Activated naive CD4-positive, alpha-beta T cell treated with anti-CD3 and anti-CD28 coated beads, Interleukin-2, amount 50 U/mL, for 72 hours (primary cell): ENCODE results near the gene SYNJ2BP. TPM values are rescaled to one million over a fixed set of nuclear protein-coding genes. Genes with fewer than 3 reads are reported as not detected.
"Not testable (repeated sequence)": the region's sequence is repeated elsewhere in the genome, so short reads cannot be mapped to it uniquely, and the experiment has no call there.

Source experiments
- ATAC-seq, 2 donors: fragments of 150-1000 bp; cut with Tn5 transposase; 2 replicates each; pipeline ENCODE4 v1.10.0; 2021; ENCODE audit warnings: mild to moderate bottlenecking in 2 of 2, moderate library complexity in 2 of 2
- DNase-seq, 2 donors: peaks; one replicate each; pipeline ENCODE4 v3.0.0; 2021 to 2022; ENCODE audit warnings: low spot score in 2 of 2
- H3K27ac Mint-ChIP-seq, 2 donors: one replicate each; pipeline ENCODE4 v1.8.0; 2022; ENCODE audit warnings: mild to moderate bottlenecking in 2 of 2, mixed read lengths in 2 of 2
- H3K36me3 Mint-ChIP-seq, 2 donors: one replicate each; pipeline ENCODE4 v1.8.0; 2022; ENCODE audit warnings: mixed read lengths in 2 of 2
- H3K9me3 Mint-ChIP-seq, 2 donors: one replicate each; pipeline ENCODE4 v1.8.0; 2022; ENCODE audit warnings: mixed read lengths in 2 of 2
- total RNA-seq, 2 donors: library from RNA; stranded (reverse); gene quantifications; one replicate each; pipeline ENCODE4 v1.2.3, GENCODE V29; 2022

The SYNJ2BP gene, protein sequence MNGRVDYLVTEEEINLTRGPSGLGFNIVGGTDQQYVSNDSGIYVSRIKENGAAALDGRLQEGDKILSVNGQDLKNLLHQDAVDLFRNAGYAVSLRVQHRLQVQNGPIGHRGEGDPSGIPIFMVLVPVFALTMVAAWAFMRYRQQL
- 1 to 10 TPM; 4.1 to 4.6 TPM for total RNA-seq

DNA sequence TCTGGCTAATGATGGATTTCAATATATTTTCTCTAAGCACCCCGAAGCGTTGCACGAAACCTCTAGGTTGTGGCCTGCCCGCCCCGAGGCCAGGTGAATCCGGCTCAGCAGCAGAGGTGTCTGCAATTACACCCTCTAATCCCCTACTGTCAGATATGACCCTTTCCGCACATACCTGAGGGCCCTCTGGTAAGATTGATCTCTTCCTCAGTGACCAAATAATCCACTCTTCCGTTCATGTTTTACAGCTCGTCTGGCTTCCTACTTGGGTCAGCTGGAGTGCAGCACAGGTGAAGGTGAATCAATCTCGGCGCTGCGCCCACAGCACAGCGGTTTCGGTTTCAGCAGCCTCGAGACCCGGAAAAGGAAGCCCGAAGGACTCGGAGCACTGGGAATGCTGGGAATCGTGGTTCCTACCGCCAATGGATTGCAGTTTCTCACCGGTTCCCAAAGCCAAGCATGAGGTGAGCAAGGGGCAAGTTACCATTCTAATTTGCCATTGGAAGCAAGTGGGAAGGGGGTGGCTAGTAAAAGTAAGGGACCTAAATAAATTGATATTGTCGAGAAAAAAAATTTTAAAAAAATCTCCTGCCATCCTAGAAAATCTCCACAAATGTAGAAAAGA, at the start of gene SYNJ2BP:
Gene SYNJ2BP, minus strand, starts transcription at position 366 of the 625 bp plus-strand sequence. Its CDS starts 127 bp downstream, at position 239.
- Mint-ChIP-seq H3K27ac (peak within 1 kb of the TSS; percentile 63 to 84), H3K36me3 (no peaks in the 10 kb centered on the region), H3K9me3 (no peaks in the 10 kb centered on the region)
- ATAC-seq (peak; percentile 75 to 89), DNase-seq (peak; percentile 29 to 59)

DNA sequence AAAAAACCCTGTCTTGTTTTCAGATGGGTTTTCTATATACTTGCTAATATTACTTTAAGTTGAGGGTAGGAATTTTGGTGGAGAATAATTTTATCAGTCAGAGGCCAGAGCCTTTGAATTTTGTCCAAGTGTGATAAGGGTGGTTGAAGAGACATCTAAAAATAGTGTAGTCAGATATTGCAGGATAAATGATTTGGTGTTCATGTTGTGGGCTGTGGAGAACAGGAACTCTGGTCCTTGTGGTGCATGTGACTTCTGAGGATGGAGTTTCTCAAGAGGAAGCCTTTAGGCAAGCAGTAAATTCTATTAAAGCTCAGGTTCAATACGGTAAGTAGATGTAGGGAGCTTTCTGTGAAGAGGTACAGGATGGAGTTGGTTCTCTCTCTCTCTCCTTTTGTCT, 37.8 kb upstream of the SYNJ2BP start:
- H3K27ac Mint-ChIP-seq, result no peak overlapping the region
- H3K36me3 Mint-ChIP-seq, result no peaks in the 10 kb centered on the region
- ATAC-seq, result no peak
- H3K9me3 Mint-ChIP-seq, result no peaks in the 10 kb centered on the region
- DNase-seq, result no peak

DNA sequence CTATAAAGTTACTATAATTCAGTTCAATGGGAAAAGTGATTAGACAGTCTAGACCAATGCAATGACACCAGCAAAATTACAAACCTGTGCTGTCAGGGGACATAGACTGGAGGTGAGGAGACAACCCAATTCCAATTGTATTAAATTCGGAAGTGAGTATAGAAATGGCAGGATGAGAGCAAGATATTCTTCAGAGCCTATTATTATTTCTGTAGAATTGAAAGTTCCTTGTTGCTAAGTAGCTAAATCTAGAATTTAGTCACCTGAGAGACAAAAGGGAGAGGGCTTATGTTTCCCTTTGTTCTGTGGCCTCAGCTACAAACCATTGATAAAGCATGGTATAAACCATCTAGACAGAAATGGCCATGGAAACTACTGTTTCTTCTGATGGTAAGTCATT, 35.0 kb upstream of the SYNJ2BP start, which contains the start of gene ADAM21:
Gene ADAM21, plus strand, starts transcription at position 301 of the 400 bp plus-strand sequence. CDS start 5,326 bp downstream, outside the sequence.
- no peak within 1 kb of the TSS for H3K27ac Mint-ChIP-seq
- ATAC-seq (no peak), DNase-seq (no peak)
- no peaks in the 10 kb centered on the region for H3K9me3 Mint-ChIP-seq
- H3K36me3 Mint-ChIP-seq, result no peaks in the 10 kb centered on the region

DNA sequence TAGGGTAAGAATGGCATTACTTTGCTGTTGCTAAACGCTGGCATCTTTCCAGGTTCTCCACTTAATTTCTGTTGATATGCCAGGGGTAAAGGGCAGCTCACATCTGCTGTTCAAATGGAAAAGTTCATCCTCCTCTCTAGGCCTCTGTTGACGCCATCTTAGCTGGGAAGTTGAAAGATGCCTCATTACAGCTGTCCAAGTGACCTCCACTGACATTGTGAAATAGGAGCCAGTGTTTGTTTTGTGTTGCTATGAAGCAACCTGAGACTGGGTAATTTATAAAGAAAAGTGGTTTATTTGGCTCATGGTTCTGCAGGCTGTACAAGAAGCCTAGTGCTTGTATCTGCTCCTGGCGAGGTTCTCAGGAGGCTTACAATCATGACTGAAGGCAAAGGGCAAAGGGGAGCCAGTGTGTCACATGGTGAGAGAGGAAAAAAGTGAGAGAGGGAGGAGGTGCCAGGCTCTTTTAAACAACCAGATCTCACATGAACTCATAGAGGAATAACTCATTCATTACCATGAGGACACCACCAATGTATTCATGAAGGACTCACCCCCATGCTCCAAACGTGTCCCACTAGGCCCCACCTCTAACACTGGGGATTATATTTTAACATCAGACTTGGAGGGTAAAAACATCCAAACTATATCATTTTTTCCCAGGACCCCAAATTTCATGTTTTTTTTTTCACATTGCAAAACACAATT, 31.9 kb upstream of the SYNJ2BP start:
- H3K27ac Mint-ChIP-seq, result no peak overlapping the region
- no peak for ATAC-seq
- H3K9me3 Mint-ChIP-seq, result peaks cover under 1 to 6% of the 10 kb centered on the region in 2 donors
- DNase-seq, result no peak
- H3K36me3 Mint-ChIP-seq, result peaks cover 9 to 18% of the 10 kb centered on the region in 2 donors

DNA sequence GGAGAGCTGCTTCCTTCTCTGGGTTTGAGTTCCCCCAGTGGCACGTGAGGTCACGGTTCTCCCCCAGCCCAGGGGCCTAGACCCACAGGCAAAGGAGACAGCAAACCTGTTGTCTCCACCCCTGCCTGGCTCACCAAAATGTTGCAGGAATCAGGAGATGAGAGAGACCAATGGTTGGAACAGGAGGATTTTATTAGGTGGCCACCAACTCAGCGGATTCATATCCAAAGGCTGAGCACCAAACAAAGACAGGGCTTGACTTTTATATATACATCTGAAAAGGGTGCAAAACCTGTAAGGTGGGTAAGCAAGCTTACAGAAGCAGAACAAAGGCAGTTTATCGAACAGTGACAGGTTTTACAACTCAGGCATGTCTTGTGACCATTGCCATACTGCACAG, 25.9 kb upstream of the SYNJ2BP start:
- Mint-ChIP-seq H3K27ac (no peak overlapping the region), H3K9me3 (peaks cover 12 to 33% of the 10 kb centered on the region in 2 donors), H3K36me3 (peaks cover 22 to 41% of the 10 kb centered on the region in 2 donors)
- DNase-seq, result no peak
- ATAC-seq, result no peak

DNA sequence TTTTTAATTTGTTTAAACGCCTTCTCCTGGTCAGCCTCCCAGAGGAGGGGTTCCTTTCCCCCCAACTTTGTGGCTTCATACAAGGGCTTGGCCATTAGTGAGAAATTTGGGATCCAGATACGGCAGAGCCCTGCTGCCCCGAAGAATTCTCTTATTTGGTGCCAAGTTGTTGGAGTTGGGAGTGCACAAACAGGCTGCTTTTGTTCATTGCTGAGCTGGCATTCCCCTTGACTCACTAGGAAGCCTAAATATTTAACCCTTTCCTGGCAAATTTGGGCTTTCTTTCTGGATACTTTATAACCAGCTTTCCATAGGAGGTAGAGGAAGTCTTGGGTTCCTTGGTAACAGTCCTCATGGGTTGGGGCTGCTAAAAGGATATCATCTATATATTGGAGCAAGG, 24.8 kb upstream of the SYNJ2BP start:
- ATAC-seq, result no peak
- H3K36me3 Mint-ChIP-seq, result peaks cover 22 to 45% of the 10 kb centered on the region in 2 donors
- no peak for DNase-seq
- no peak overlapping the region for H3K27ac Mint-ChIP-seq
- H3K9me3 Mint-ChIP-seq, result peaks cover 12 to 33% of the 10 kb centered on the region in 2 donors

DNA sequence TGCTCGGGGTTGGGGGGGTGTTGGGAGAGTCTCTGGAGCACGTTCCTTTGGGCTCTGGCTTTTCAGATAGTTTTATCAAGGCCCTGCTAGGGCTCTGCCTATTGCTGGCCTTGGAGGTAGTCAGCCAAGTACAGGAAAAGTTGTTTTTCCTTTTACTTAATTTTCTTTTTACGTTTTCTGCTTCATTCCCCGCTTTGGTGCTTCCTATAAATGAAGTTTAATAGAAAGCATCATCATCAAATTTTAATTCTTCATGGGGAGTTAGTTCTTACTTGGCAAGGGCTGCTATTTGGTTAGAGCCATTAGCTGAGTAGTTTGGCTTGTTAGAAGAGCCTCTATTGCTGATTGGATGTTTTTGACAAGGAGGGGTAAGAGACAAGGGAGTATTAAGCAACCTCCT, 20.0 kb upstream of the SYNJ2BP start:
- peaks cover 26 to 32% of the 10 kb centered on the region in 2 donors for H3K36me3 Mint-ChIP-seq
- ATAC-seq (no peak), DNase-seq (no peak)
- H3K9me3 Mint-ChIP-seq, result peaks cover 16 to 39% of the 10 kb centered on the region in 2 donors
- H3K27ac Mint-ChIP-seq, result no peak overlapping the region

DNA sequence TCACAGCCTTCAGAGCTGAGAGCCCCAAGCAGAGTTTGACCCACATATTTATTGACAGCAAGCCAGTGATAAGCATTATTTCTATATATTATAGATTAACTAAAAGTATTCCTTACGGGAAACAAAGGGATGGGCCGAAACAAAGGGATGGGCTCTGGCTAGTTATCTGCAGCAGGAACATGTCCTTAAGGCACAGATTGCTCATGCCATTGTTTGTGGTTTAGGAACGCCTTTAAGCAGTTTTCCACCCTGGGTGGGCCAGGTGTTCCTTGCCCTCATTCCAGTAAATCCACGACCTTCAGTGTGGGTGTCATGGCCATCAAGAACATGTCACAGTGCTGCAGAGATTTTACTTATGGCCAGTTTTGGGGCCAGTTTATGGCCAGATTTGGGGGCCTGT, 9.7 kb upstream of the SYNJ2BP start:
- not testable (repeated sequence) for H3K27ac Mint-ChIP-seq, ATAC-seq
- H3K9me3 Mint-ChIP-seq, result peaks cover 11 to 19% of the 10 kb centered on the region in 2 donors

DNA sequence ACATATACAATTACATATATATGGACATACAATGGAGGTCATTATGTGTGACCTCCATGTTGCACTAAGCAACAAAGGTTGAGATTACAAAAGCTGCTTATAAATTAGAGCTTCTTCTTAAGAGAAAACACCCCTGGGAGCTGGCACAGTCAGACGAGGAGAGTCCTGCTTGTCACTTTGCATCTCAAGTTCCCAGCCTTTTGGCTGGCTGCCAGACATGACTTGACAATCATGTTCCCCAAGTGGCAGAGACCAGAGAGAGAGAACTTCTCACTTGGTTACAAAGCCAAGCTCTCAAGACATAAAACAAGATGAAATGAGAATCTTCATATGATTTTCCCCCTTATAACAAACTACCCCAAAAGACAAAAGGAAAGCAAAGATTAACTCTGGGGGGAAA, 8.5 kb upstream of the SYNJ2BP start:
- Mint-ChIP-seq H3K27ac (no peak overlapping the region), H3K9me3 (peaks cover 3 to 11% of the 10 kb centered on the region in 2 donors), H3K36me3 (peaks cover 0 to 4% of the 10 kb centered on the region in 2 donors)
- no peak for DNase-seq
- no peak for ATAC-seq

More for the DNA sequence above, 9.7 kb upstream of the SYNJ2BP start:
- not testable (repeated sequence) for DNase-seq
- H3K36me3 Mint-ChIP-seq, result peaks cover 6 to 14% of the 10 kb centered on the region in 2 donors

DNA sequence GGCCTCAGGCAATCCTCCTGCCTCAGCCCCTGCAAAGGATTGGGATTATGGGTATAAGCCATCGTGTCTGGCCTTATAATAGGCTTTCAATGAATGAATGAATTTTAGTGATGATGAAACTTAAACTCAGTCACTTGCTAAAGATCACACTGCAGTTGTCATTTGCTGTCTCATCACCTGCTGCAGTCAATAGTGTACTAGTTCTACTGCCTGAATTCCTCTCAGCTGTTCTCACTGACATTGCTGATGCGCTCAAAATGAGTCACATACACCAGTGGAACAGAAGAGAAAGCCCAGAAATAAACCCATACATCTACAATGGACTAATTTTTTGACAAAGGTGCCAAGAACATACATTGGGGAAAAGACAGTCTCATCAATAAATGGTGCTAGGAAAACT, 5.6 kb upstream of the SYNJ2BP start:
- Mint-ChIP-seq H3K9me3 (peaks cover 0 to 7% of the 10 kb centered on the region in 2 donors), H3K27ac (no peak overlapping the region), H3K36me3 (no peaks in the 10 kb centered on the region)
- DNase-seq, result no peak
- ATAC-seq, result no peak

DNA sequence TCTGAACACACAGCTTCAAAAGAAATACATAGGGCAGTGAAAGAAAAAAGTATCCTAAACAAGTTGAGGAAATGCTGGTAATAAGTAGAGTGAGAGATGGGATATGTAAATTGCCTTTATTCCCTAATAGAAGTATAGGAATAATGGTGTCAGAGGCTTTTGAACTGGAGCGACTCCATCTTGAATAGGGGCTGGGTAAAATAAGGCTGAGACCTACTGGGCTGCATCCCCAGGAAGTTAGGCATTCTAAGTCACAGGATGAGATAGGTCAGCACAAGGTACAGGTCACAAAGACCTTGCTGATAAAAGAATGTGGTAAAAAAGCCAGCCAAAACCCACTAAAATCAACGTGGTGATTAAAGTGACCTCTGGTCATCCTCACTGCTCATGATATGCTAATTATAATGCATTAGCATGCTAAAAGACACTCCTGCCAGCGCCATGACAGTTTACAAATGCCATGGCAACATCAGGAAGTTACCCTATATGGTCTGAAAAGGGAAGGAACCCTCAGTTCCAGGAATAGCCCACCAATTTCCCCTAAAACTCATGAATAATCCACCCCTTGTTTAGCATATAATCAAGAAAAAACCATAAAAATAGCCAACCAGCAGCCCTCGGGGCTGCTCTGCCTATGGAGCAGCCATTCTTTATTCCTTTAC, 2.5 kb upstream of the SYNJ2BP start:
- H3K36me3 Mint-ChIP-seq, H3K9me3 Mint-ChIP-seq, H3K27ac Mint-ChIP-seq, ATAC-seq, DNase-seq: not testable (repeated sequence)

DNA sequence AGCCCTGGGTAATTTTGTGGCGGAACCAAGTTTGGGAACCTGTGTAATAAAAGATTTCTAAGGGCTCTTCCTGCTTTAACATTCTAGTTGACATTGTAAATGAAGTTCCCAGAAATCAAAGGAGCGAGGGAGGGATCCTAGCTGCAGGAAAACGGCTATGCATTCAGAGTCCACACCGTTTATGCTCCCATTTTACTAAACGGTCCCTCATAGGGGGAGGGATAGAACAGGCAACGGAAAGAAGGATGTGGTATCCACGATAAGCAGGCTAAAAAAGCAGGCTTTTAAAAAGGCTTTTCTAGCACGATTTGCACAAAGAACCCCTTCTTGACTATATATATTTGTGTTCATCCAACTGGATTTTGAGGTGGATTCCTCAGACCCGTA, 559 bp downstream of the SYNJ2BP start:
- H3K36me3 Mint-ChIP-seq, result no peaks in the 10 kb centered on the region
- peak overlapping the region; percentile 60 to 84 for H3K27ac Mint-ChIP-seq
- no peaks in the 10 kb centered on the region for H3K9me3 Mint-ChIP-seq
- ATAC-seq, result peak; percentile 40 to 61
- DNase-seq, result no peak

DNA sequence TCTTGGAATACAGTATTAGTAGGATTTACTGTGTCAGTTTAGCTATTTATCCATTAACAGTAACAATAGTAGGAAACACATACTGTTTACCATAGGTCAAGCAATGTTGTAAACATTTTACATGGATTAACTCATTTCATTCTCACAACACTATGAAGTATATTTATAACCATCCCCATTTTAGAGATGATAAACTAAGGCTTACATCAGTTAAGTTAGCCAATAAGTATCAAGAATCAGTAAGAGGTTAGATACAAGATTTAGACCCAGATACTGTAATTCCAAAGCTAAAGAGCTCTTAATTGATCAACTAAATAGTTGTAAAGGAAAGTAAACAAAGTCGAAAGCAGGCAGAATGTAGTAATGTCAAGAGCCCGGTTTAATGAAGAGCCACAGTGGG, 1.1 kb downstream of the SYNJ2BP start:
- no peak for DNase-seq
- peak overlapping the region; percentile 63 to 84 for H3K27ac Mint-ChIP-seq
- H3K36me3 Mint-ChIP-seq, result no peaks in the 10 kb centered on the region
- no peaks in the 10 kb centered on the region for H3K9me3 Mint-ChIP-seq
- ATAC-seq, result no peak

DNA sequence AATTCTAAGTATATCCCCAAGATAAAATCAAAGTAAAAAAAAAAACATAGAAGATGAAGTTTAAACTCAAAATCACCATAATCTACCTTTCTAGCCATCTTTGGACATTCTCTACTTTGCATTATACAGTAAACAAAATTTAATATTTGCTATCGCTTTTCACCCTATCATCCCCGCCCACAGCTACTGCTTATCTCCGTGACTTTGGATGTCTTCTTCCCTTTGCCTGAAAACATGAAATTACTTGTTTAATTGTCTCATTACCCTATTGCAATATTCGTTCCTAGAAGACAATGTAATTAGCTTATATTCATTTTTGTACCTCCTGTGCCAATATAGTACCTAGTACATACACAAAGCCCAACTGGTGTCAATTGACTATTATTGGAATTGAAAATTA, 9.3 kb downstream of the SYNJ2BP start:
- H3K36me3 Mint-ChIP-seq, result peaks cover 5 to 13% of the 10 kb centered on the region in 2 donors
- DNase-seq, result no peak
- no peak overlapping the region for H3K27ac Mint-ChIP-seq
- no peaks in the 10 kb centered on the region for H3K9me3 Mint-ChIP-seq
- no peak for ATAC-seq

DNA sequence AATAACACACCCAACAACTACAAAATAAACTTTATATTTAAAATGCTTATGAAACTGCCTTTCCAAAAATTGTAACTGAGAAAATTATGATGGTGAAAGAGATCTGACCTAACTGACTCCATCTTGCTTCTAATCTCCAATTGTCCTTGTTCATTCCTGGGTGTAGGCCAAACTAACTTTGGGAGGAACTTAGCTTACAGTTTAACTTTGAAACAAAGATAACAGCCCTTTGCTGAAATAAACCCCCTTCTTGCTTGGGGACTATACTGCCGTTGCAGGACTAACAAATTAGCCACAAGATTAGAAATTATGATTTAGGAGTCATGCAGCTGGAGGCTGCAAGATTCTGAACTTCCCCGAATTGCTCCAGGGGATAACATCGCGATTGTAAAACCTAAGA, 10.7 kb downstream of the SYNJ2BP start:
- not testable (repeated sequence) for DNase-seq, ATAC-seq, H3K9me3 Mint-ChIP-seq, H3K27ac Mint-ChIP-seq
- H3K36me3 Mint-ChIP-seq, result peaks cover 5 to 13% of the 10 kb centered on the region in 2 donors

DNA sequence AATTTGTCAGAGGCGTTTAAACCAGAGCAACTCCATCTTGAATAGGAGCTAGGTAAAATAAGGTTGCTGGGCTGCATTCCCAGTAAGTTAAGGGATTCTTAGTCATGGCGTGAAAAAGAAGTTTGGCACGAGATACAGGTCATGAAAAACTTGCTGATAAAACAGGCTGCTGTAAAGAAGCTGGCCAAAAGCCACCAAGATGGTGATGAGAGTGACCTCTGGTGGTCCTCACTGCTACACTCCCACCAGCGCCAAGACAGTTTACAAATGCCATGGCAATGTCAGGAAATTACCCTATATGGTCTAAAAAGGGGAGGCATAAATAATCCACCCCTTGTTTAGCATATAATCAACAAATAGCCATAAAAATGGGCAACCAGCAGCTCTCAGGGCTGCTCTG, 13.6 kb downstream of the SYNJ2BP start:
- not testable (repeated sequence) for H3K27ac Mint-ChIP-seq, H3K9me3 Mint-ChIP-seq, ATAC-seq, DNase-seq
- H3K36me3 Mint-ChIP-seq, result peaks cover 5 to 13% of the 10 kb centered on the region in 2 donors

DNA sequence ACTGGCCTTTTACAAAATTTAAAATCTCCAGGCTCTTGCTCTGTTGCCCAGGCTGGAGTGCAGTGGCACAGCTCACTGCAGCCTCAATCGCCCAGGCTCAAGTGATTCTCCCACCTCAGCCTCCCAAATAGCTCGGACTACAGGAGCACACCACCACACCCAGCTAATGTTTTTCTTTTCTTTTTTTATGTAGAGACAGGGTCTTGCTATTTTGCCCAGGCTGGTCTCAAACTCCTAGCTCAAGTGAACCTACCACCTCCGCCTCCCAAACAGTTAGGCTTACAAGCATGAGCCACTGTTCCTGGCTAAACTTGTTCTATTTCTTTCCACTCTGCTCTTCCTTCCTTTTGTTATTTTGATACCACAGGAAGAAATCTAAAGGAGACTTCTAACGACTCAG, 15.2 kb downstream of the SYNJ2BP start:
- no peaks in the 10 kb centered on the region for H3K9me3 Mint-ChIP-seq
- no peak for ATAC-seq
- H3K27ac Mint-ChIP-seq, result no peak overlapping the region
- no peak for DNase-seq
- H3K36me3 Mint-ChIP-seq, result peaks cover 8 to 9% of the 10 kb centered on the region in 2 donors
